HL-60 (cell line): Measurements from ENCODE around the gene BCL2L1.

ENCODE experiments used
- CTCF ChIP-seq: IDR thresholded peaks from one replicate; pipeline ENCODE4 v1.5.1; 2011; ENCODE audit warnings: low read length, control low read depth, inconsistent platforms; ENCODE audit not compliant: insufficient read depth
- POLR2AphosphoS5 ChIP-seq: IDR thresholded peaks from 2 replicates; pipeline ENCODE4 v1.6.1; 2012; ENCODE audit warnings: low read depth
- TF ChIP-seq, protein P1 (sequence below): IDR thresholded peaks from 2 replicates; pipeline ENCODE4 v1.6.1; 2012; ENCODE audit warnings: low read depth; ENCODE audit not compliant: insufficient replicate concordance

DNA sequence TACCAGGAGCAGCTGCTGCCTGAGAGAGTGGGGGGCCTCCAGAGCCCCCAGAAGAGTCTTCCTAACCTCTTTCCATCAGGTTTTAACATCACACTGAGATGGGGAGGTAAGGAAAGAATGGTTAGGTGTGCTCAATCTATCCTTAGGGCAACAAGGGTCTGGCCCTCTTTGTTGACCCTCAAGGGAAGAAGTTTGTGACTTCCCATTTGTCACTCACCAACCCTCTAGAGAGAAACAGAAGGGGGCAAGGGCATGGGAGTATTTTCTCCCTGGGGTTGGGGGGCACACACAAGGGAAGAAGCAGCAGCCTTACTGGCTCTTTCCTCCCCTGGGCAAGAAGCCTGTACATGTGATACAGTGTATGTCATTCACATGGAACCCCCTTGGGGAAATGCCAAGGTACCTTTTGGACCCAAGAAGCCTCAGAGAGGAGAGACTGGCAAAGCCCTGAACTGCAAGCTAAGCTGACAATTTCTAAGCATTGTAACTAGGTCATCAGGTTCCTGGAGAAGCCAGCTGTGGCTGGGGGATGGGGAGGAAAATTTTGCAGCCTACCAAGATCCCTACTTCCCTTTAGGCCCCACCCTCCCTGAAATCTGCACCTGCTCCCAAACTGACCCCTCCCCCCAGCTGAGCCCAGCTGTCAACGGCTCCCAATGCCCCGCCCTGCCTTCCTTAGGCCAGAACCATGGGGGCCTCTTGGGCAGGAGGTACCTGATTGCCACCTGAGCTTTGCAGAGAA, 14.5 kb downstream of the BCL2L1 start:
- TF ChIP-seq, protein P1, sequence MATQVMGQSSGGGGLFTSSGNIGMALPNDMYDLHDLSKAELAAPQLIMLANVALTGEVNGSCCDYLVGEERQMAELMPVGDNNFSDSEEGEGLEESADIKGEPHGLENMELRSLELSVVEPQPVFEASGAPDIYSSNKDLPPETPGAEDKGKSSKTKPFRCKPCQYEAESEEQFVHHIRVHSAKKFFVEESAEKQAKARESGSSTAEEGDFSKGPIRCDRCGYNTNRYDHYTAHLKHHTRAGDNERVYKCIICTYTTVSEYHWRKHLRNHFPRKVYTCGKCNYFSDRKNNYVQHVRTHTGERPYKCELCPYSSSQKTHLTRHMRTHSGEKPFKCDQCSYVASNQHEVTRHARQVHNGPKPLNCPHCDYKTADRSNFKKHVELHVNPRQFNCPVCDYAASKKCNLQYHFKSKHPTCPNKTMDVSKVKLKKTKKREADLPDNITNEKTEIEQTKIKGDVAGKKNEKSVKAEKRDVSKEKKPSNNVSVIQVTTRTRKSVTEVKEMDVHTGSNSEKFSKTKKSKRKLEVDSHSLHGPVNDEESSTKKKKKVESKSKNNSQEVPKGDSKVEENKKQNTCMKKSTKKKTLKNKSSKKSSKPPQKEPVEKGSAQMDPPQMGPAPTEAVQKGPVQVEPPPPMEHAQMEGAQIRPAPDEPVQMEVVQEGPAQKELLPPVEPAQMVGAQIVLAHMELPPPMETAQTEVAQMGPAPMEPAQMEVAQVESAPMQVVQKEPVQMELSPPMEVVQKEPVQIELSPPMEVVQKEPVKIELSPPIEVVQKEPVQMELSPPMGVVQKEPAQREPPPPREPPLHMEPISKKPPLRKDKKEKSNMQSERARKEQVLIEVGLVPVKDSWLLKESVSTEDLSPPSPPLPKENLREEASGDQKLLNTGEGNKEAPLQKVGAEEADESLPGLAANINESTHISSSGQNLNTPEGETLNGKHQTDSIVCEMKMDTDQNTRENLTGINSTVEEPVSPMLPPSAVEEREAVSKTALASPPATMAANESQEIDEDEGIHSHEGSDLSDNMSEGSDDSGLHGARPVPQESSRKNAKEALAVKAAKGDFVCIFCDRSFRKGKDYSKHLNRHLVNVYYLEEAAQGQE = no peak
- TF ChIP-seq CTCF = no peak
- peak; percentile 89 for TF ChIP-seq POLR2AphosphoS5
